Liver (tissue), 3 donors: ENCODE measurements around the gene C11orf86.
A peak's percentile ranks its signal among the peaks of the same experiment; 100 is the strongest.

Experiments used
- EGR1 ChIP-seq, 2 donors: IDR thresholded peaks; 2 replicates each; pipeline ENCODE4 v1.6.1; 2016 to 2018; ENCODE audit warnings: antibody characterized with exemption in 2 of 2, low read depth in 2 of 2
- FOXA1 ChIP-seq: IDR thresholded peaks from 2 replicates; pipeline ENCODE4 v1.6.1; 2016; ENCODE audit warnings: antibody characterized with exemption
- GABPA ChIP-seq, 2 donors: IDR thresholded peaks in 1 of 2; conservative IDR thresholded peaks in 1 of 2; 2 replicates each; pipeline ENCODE4 v1.6.1; 2016; ENCODE audit warnings: antibody characterized with exemption in 2 of 2, mild to moderate bottlenecking in 1 of 2, moderate library complexity in 1 of 2
- JUND ChIP-seq, 2 donors: IDR thresholded peaks; 2 replicates each; pipeline ENCODE4 v1.6.1; 2016; ENCODE audit warnings: antibody characterized with exemption in 2 of 2
- RAD21 ChIP-seq, 2 donors: IDR thresholded peaks; 2 replicates each; pipeline ENCODE4 v1.6.1; 2016; ENCODE audit warnings: antibody characterized with exemption in 2 of 2, mild to moderate bottlenecking in 2 of 2
- SP1 ChIP-seq: IDR thresholded peaks from 2 replicates; pipeline ENCODE4 v1.6.1; 2018; ENCODE audit warnings: antibody characterized with exemption, mild to moderate bottlenecking
- TAF1 ChIP-seq: conservative IDR thresholded peaks from 2 replicates; pipeline ENCODE4 v1.6.1; 2016; ENCODE audit warnings: antibody characterized with exemption, mild to moderate bottlenecking
- TF ChIP-seq, protein P1 (sequence below): fragments of 150-350 bp; IDR thresholded peaks from 2 replicates; pipeline ENCODE4 v1.5.1; 2017; ENCODE audit warnings: improper control_type of control experiment, low read depth, low read length; ENCODE audit not compliant: missing input control
- TF ChIP-seq, protein P2 (sequence below): IDR thresholded peaks from 2 replicates; pipeline ENCODE4 v1.6.1; 2016; ENCODE audit warnings: antibody characterized with exemption
- TF ChIP-seq, protein P3 (sequence below): IDR thresholded peaks from 2 replicates; pipeline ENCODE4 v1.6.1; 2016; ENCODE audit warnings: antibody characterized with exemption
- TF ChIP-seq, protein P4 (sequence below): IDR thresholded peaks from 2 replicates; pipeline ENCODE4 v1.6.1; 2016; ENCODE audit warnings: antibody characterized with exemption
- TF ChIP-seq, protein P5 (sequence below): IDR thresholded peaks from 2 replicates; pipeline ENCODE4 v1.6.1; 2016; ENCODE audit warnings: antibody characterized with exemption, mild to moderate bottlenecking
- donor health status: healthy.
- donor health status: healthy.

DNA sequence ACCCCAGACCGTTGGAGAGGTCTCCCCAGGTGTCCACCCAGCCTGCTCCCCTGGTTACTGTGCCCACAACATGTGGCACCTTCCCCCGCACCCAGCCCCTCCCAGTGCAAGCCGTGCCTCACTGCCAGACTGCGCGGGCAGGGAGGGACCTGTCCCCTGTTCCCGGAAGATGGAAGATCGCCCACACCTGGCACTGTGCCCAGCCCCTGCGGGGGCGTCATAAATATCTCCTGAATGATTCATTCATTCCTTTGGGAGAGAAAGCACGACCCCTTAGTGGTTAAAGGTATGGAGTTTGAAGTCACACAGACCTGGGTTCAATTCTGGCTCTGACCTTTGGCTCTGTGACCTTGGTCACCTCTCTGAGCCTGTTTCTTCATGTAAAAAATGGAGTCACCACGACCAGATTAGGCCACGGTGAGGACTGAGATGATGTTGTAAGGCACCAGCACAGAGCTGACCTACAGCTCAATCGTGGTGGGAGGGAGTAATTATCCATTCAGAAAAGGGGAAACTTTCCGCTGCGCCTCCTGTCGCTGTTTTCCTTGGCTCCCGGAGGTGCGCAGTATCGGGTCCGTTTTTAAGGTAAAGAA lies 47.3 kb downstream of the C11orf86 start:
- TF ChIP-seq, protein P1, sequence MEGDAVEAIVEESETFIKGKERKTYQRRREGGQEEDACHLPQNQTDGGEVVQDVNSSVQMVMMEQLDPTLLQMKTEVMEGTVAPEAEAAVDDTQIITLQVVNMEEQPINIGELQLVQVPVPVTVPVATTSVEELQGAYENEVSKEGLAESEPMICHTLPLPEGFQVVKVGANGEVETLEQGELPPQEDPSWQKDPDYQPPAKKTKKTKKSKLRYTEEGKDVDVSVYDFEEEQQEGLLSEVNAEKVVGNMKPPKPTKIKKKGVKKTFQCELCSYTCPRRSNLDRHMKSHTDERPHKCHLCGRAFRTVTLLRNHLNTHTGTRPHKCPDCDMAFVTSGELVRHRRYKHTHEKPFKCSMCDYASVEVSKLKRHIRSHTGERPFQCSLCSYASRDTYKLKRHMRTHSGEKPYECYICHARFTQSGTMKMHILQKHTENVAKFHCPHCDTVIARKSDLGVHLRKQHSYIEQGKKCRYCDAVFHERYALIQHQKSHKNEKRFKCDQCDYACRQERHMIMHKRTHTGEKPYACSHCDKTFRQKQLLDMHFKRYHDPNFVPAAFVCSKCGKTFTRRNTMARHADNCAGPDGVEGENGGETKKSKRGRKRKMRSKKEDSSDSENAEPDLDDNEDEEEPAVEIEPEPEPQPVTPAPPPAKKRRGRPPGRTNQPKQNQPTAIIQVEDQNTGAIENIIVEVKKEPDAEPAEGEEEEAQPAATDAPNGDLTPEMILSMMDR, result no peak
- TF ChIP-seq, protein P2, sequence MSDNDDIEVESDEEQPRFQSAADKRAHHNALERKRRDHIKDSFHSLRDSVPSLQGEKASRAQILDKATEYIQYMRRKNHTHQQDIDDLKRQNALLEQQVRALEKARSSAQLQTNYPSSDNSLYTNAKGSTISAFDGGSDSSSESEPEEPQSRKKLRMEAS, result peak; percentile 31
- TF ChIP-seq, protein P3, sequence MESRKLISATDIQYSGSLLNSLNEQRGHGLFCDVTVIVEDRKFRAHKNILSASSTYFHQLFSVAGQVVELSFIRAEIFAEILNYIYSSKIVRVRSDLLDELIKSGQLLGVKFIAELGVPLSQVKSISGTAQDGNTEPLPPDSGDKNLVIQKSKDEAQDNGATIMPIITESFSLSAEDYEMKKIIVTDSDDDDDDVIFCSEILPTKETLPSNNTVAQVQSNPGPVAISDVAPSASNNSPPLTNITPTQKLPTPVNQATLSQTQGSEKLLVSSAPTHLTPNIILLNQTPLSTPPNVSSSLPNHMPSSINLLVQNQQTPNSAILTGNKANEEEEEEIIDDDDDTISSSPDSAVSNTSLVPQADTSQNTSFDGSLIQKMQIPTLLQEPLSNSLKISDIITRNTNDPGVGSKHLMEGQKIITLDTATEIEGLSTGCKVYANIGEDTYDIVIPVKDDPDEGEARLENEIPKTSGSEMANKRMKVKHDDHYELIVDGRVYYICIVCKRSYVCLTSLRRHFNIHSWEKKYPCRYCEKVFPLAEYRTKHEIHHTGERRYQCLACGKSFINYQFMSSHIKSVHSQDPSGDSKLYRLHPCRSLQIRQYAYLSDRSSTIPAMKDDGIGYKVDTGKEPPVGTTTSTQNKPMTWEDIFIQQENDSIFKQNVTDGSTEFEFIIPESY, result no peak
- TF ChIP-seq, protein P4, sequence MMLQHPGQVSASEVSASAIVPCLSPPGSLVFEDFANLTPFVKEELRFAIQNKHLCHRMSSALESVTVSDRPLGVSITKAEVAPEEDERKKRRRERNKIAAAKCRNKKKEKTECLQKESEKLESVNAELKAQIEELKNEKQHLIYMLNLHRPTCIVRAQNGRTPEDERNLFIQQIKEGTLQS, result no peak
- TF ChIP-seq, protein P5, sequence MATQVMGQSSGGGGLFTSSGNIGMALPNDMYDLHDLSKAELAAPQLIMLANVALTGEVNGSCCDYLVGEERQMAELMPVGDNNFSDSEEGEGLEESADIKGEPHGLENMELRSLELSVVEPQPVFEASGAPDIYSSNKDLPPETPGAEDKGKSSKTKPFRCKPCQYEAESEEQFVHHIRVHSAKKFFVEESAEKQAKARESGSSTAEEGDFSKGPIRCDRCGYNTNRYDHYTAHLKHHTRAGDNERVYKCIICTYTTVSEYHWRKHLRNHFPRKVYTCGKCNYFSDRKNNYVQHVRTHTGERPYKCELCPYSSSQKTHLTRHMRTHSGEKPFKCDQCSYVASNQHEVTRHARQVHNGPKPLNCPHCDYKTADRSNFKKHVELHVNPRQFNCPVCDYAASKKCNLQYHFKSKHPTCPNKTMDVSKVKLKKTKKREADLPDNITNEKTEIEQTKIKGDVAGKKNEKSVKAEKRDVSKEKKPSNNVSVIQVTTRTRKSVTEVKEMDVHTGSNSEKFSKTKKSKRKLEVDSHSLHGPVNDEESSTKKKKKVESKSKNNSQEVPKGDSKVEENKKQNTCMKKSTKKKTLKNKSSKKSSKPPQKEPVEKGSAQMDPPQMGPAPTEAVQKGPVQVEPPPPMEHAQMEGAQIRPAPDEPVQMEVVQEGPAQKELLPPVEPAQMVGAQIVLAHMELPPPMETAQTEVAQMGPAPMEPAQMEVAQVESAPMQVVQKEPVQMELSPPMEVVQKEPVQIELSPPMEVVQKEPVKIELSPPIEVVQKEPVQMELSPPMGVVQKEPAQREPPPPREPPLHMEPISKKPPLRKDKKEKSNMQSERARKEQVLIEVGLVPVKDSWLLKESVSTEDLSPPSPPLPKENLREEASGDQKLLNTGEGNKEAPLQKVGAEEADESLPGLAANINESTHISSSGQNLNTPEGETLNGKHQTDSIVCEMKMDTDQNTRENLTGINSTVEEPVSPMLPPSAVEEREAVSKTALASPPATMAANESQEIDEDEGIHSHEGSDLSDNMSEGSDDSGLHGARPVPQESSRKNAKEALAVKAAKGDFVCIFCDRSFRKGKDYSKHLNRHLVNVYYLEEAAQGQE, result peak; percentile 31
- TF ChIP-seq EGR1 (IDR thresholded peaks at IDR 0.05; ENCODE audit: low read depth in 2 of 2), result peak; percentile 50 to 96
- TF ChIP-seq JUND (IDR thresholded peaks at IDR 0.05), result no peak
- TF ChIP-seq RAD21 (IDR thresholded peaks at IDR 0.05), result peak in 1 of 2 donors; percentile 5
- TF ChIP-seq TAF1, result no peak
- no peak for TF ChIP-seq FOXA1
- TF ChIP-seq GABPA (IDR thresholded peaks at IDR 0.05 in 1 of 2, conservative IDR thresholded peaks at IDR 0.05 in 1 of 2), result no peak
- TF ChIP-seq SP1, result no peak
